GM12873 (cell line): ENCODE measurements around the gene BANF1.

Source experiments
- CTCF ChIP-seq: IDR thresholded peaks from 2 replicates; pipeline ENCODE4 v1.5.1; 2012; ENCODE audit warnings: low read depth, mild to moderate bottlenecking, moderate library complexity, low read length, control low read depth; ENCODE audit not compliant: insufficient read depth; ENCODE audit errors: missing control alignments

Gene BANF1

GRCh38 chr11:65961267-65962140, 40.8 kb upstream of the BANF1 start, which contains the start of gene SART1:
SART1 (plus strand) TSS chr11:65961734; CDS start chr11:65961781, 47 bp downstream.
- no peak for TF ChIP-seq CTCF

GRCh38 chr11:65962141-65962564, 40.1 kb upstream of the BANF1 start:
- TF ChIP-seq CTCF: no peak

- TF ChIP-seq CTCF: no peak
Observed at GRCh38 chr11:65964906-65965305, 37.4 kb upstream of the BANF1 start.

GRCh38 chr11:65965986-65966762, 36.1 kb upstream of the BANF1 start:
- TF ChIP-seq CTCF: no peak

- no peak for TF ChIP-seq CTCF
Observed at GRCh38 chr11:65967329-65967934, 34.9 kb upstream of the BANF1 start.

GRCh38 chr11:65968600-65969482, 33.5 kb upstream of the BANF1 start:
- no peak for TF ChIP-seq CTCF
